OCI-LY3 (cell line): Measurements from ENCODE around the gene USF3.

Experiments
- H2AFZ ChIP-seq: fragments of 200-600, 300-600 bp; shearing (Covaris generic); 2 replicates; pipeline ENCODE4 v1.6.0; 2014; ENCODE audit warnings: antibody characterized with exemption, low read depth, low read length
- H3K27ac ChIP-seq: fragments of 200-600, 300-600 bp; sonication (generic); 2 replicates; pipeline ENCODE4 v1.5.1; 2014; ENCODE audit warnings: mild to moderate bottlenecking, low read length, moderate library complexity, mixed read lengths
- H3K27me3 ChIP-seq: fragments of 200-600, 300-600 bp; sonication (generic); 2 replicates; pipeline ENCODE4 v1.6.1; 2014; ENCODE audit warnings: low read depth, low read length, mixed read lengths
- H3K36me3 ChIP-seq: fragments of 200-600, 300-600 bp; sonication (generic); replicated peaks from 2 replicates; pipeline ENCODE3; 2014; ENCODE audit warnings: low read depth, low read length, mixed read lengths
- H3K4me1 ChIP-seq: fragments of 300-600, 200-600 bp; sonication (generic); 2 replicates; pipeline ENCODE4 v1.6.1; 2014; ENCODE audit warnings: low read length, mixed read lengths
- H3K4me2 ChIP-seq: fragments of 200-600, 300-600 bp; sonication (generic); 2 replicates; pipeline ENCODE4 v1.6.1; 2014; ENCODE audit warnings: low read length, mixed read lengths
- H3K4me3 ChIP-seq: fragments of 300-600, 200-600 bp; sonication (generic); 2 replicates; pipeline ENCODE4 v1.5.1; 2014; ENCODE audit warnings: antibody characterized with exemption, mild to moderate bottlenecking, low read length, moderate library complexity
- H3K79me2 ChIP-seq: fragments of 300-600, 200-600 bp; shearing (Covaris generic); 2 replicates; pipeline ENCODE4 v1.6.1; 2014; ENCODE audit warnings: mild to moderate bottlenecking, low read length, mixed read lengths
- H3K9ac ChIP-seq: fragments of 300-600, 200-600 bp; shearing (Covaris generic); 2 replicates; pipeline ENCODE4 v1.6.0; 2014; ENCODE audit warnings: mild to moderate bottlenecking, low read length, moderate library complexity
- H3K9me3 ChIP-seq: fragments of 200-600, 300-600 bp; shearing (Covaris generic); 2 replicates; pipeline ENCODE4 v1.6.1; 2014; ENCODE audit warnings: low read length, mixed read lengths; ENCODE audit not compliant: insufficient read depth
- H4K20me1 ChIP-seq: fragments of 200-600, 300-600 bp; sonication (generic); 2 replicates; pipeline ENCODE4 v1.6.1; 2016; ENCODE audit warnings: low read length, mixed read lengths; ENCODE audit not compliant: insufficient read depth
- CTCF ChIP-seq: fragments of 200-600, 300-600 bp; sonication (generic); IDR thresholded peaks from 2 replicates; pipeline ENCODE4 v1.5.1; 2014; ENCODE audit warnings: antibody characterized with exemption, low read length, low read depth
- EZH2phosphoT487 ChIP-seq: fragments of 200-600 bp; shearing (Covaris generic); IDR thresholded peaks from 2 replicates; pipeline ENCODE4 v1.6.1; 2018; ENCODE audit warnings: antibody characterized with exemption, mixed run types, low read depth

The USF3 gene

GRCh38 chr3:113731694-113732093 is 35.3 kb upstream of the USF3 start:
- Histone ChIP-seq H3K9ac (no peak overlapping the region), H3K79me2 (peaks cover 100% of the 10 kb centered on the region), H3K27me3 (no peaks in the 10 kb centered on the region), H2AFZ (no peak overlapping the region), H4K20me1 (peaks cover 73% of the 10 kb centered on the region), H3K4me3 (no peak overlapping the region), H3K36me3 (peaks cover 23% of the 10 kb centered on the region), H3K27ac (no peak overlapping the region), H3K4me1 (peaks cover 2% of the 10 kb centered on the region), H3K4me2 (no peak overlapping the region), H3K9me3 (no peaks in the 10 kb centered on the region)
- TF ChIP-seq EZH2phosphoT487 (no peak), CTCF (no peak)

GRCh38 chr3:113730550-113730949 is 34.1 kb upstream of the USF3 start:
- peaks cover 63% of the 10 kb centered on the region for H4K20me1 ChIP-seq
- no peak overlapping the region for H3K4me3 ChIP-seq
- peaks cover 100% of the 10 kb centered on the region for H3K79me2 ChIP-seq
- H3K9ac ChIP-seq = no peak overlapping the region
- no peaks in the 10 kb centered on the region for H3K9me3 ChIP-seq
- H3K36me3 ChIP-seq = peaks cover 23% of the 10 kb centered on the region
- H3K27me3 ChIP-seq = no peaks in the 10 kb centered on the region
- H3K27ac ChIP-seq = no peak overlapping the region
- no peak overlapping the region for H2AFZ ChIP-seq
- H3K4me2 ChIP-seq = no peak overlapping the region
- TF ChIP-seq CTCF (no peak), EZH2phosphoT487 (no peak)
- no peaks in the 10 kb centered on the region for H3K4me1 ChIP-seq

GRCh38 chr3:113728661-113729060 is 32.2 kb upstream of the USF3 start:
- TF ChIP-seq CTCF (no peak), EZH2phosphoT487 (no peak)
- Histone ChIP-seq H3K9ac (no peak overlapping the region), H3K4me2 (no peak overlapping the region), H3K4me3 (no peak overlapping the region), H2AFZ (no peak overlapping the region), H4K20me1 (peaks cover 58% of the 10 kb centered on the region), H3K27me3 (no peaks in the 10 kb centered on the region), H3K4me1 (no peaks in the 10 kb centered on the region), H3K9me3 (no peaks in the 10 kb centered on the region), H3K79me2 (peaks cover 100% of the 10 kb centered on the region), H3K36me3 (peaks cover 23% of the 10 kb centered on the region), H3K27ac (no peak overlapping the region)

GRCh38 chr3:113721636-113722035 is 25.2 kb upstream of the USF3 start:
- Histone ChIP-seq H3K27ac (no peak overlapping the region), H3K9me3 (no peaks in the 10 kb centered on the region), H3K4me3 (no peak overlapping the region), H3K4me2 (no peak overlapping the region), H3K36me3 (peaks cover 51% of the 10 kb centered on the region), H2AFZ (no peak overlapping the region), H3K9ac (no peak overlapping the region), H3K79me2 (peaks cover 43% of the 10 kb centered on the region), H3K4me1 (no peaks in the 10 kb centered on the region), H4K20me1 (peaks cover 20% of the 10 kb centered on the region; the same call in 1 of the 2 replicates), H3K27me3 (no peaks in the 10 kb centered on the region)
- no peak for TF ChIP-seq CTCF
- TF ChIP-seq EZH2phosphoT487 = no peak
